ENCODE data around the gene CDH4. TPM values are rescaled to one million over a fixed set of nuclear protein-coding genes. Genes with fewer than 3 reads are reported as not detected.

The CDH4 gene
- total RNA-seq, 2 experiments from 2014 or later, result not detected

DNA sequence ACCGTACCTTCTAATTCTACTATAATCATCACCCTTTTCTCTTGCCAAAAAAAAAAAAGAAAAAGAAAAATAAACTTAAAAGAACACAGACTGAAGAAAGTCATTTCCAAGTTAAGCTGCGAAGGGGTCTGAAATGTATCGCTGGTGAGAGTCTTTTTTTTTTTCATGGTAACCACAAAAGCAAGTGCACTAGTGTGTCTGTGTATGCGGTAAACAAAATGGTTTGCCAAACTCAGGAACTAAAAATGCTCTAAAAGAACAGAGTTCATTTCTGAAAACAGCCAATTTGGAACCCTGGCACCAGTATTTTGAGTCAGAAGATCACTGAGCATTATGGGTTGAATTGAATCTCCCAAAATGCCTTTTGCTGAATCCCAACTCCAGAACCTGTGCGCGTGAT lies 46.6 kb downstream of the CDH4 start:
- H3K4me1 ChIP-seq (ENCODE audit: insufficient read depth, low read length, poor library complexity, severe bottlenecking), result no peaks in the 10 kb centered on the region
- ChIA-PET POLR2A (no interaction called here), CTCF (ENCODE audit: unreplicated experiment) (no interaction called here)
- H3K4me2 ChIP-seq (ENCODE audit: low read length), result no peak overlapping the region
- TF ChIP-seq EZH2phosphoT487 (IDR thresholded peaks at IDR 0.05; ENCODE audit: borderline replicate concordance, low read depth, low read length), result no peak
- TF ChIP-seq, protein P1, sequence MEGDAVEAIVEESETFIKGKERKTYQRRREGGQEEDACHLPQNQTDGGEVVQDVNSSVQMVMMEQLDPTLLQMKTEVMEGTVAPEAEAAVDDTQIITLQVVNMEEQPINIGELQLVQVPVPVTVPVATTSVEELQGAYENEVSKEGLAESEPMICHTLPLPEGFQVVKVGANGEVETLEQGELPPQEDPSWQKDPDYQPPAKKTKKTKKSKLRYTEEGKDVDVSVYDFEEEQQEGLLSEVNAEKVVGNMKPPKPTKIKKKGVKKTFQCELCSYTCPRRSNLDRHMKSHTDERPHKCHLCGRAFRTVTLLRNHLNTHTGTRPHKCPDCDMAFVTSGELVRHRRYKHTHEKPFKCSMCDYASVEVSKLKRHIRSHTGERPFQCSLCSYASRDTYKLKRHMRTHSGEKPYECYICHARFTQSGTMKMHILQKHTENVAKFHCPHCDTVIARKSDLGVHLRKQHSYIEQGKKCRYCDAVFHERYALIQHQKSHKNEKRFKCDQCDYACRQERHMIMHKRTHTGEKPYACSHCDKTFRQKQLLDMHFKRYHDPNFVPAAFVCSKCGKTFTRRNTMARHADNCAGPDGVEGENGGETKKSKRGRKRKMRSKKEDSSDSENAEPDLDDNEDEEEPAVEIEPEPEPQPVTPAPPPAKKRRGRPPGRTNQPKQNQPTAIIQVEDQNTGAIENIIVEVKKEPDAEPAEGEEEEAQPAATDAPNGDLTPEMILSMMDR (conservative IDR thresholded peaks at IDR 0.05; ENCODE audit: low read length), result no peak
- H3K27ac ChIP-seq (ENCODE audit: low read depth, low read length, poor library complexity, severe bottlenecking), result no peak overlapping the region
- intact Hi-C loops (cut with micrococcal nuclease; ENCODE audit: unreplicated experiment), result no loop called here
- H3K79me2 ChIP-seq (ENCODE audit: insufficient read depth, low read depth, low read length), result no peaks in the 10 kb centered on the region
- no peaks in the 10 kb centered on the region for H3K9me2 ChIP-seq (ENCODE audit: insufficient read depth, low read length)
- no peaks in the 10 kb centered on the region for H4K20me1 ChIP-seq (ENCODE audit: insufficient read depth, low read length)
- DNase-seq (ENCODE audit: low spot score), result no peak
- no TSS peak for BruUV-seq (replicated peaks)
- no peak overlapping the region for H2AFZ ChIP-seq (ENCODE audit: low read length)
- no peaks in the 10 kb centered on the region for H3K36me3 ChIP-seq (ENCODE audit: insufficient read depth, low read length)
- H3K9me3 ChIP-seq (ENCODE audit: low read length), result no peaks in the 10 kb centered on the region
- H3K4me3 ChIP-seq (ENCODE audit: low read depth, low read length, poor library complexity, severe bottlenecking), result no peak overlapping the region

GRCh38 chr20:61299104-61299503 lies 47.0 kb downstream of the CDH4 start:
- TF ChIP-seq, protein P1 (conservative IDR thresholded peaks at IDR 0.05; ENCODE audit: low read length), result no peak
- no peak for TF ChIP-seq EZH2phosphoT487 (IDR thresholded peaks at IDR 0.05; ENCODE audit: borderline replicate concordance, low read depth, low read length)
- ChIA-PET POLR2A (no interaction called here), CTCF (ENCODE audit: unreplicated experiment) (no interaction called here)
- BruUV-seq (replicated peaks), result no TSS peak
- no peaks in the 10 kb centered on the region for H3K9me3 ChIP-seq (ENCODE audit: low read length)
- H3K4me3 ChIP-seq (ENCODE audit: low read depth, low read length, poor library complexity, severe bottlenecking), result no peak overlapping the region
- H4K20me1 ChIP-seq (ENCODE audit: insufficient read depth, low read length), result no peaks in the 10 kb centered on the region
- no peak overlapping the region for H2AFZ ChIP-seq (ENCODE audit: low read length)
- no peak overlapping the region for H3K4me2 ChIP-seq (ENCODE audit: low read length)
- no peak overlapping the region for H3K27ac ChIP-seq (ENCODE audit: low read depth, low read length, poor library complexity, severe bottlenecking)
- no peaks in the 10 kb centered on the region for H3K9me2 ChIP-seq (ENCODE audit: insufficient read depth, low read length)
- H3K79me2 ChIP-seq (ENCODE audit: insufficient read depth, low read depth, low read length), result no peaks in the 10 kb centered on the region
- intact Hi-C loops (cut with micrococcal nuclease; ENCODE audit: unreplicated experiment), result no loop called here
- no peaks in the 10 kb centered on the region for H3K36me3 ChIP-seq (ENCODE audit: insufficient read depth, low read length)
- DNase-seq (ENCODE audit: low spot score), result no peak
- H3K4me1 ChIP-seq (ENCODE audit: insufficient read depth, low read length, poor library complexity, severe bottlenecking), result no peaks in the 10 kb centered on the region

DNA sequence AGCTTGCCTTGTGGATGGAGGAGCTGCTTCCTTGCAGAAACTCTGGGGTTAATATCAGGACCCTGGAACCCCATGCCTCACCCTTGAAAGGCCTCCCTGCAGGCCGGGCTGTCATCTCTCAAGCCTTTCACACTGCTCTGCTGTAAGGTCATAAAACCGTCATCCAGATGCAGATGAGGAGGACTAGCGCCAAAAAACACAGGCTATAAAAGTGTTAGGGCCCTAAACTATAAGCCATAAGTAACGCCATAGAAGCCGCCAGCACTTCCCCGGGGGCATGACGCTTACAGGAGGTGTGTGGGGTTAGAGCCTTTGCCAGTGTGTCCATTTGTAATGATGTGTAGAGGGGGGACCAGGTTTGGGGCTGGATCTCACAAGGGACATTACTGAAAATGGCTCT lies 47.6 kb downstream of the CDH4 start:
- ChIA-PET CTCF (ENCODE audit: unreplicated experiment) (no interaction called here), POLR2A (no interaction called here)
- no TSS peak for BruUV-seq (replicated peaks)
- no peak overlapping the region for H3K4me2 ChIP-seq (ENCODE audit: low read length)
- H3K9me2 ChIP-seq (ENCODE audit: insufficient read depth, low read length), result no peaks in the 10 kb centered on the region
- no peaks in the 10 kb centered on the region for H4K20me1 ChIP-seq (ENCODE audit: insufficient read depth, low read length)
- no peaks in the 10 kb centered on the region for H3K4me1 ChIP-seq (ENCODE audit: insufficient read depth, low read length, poor library complexity, severe bottlenecking)
- intact Hi-C loops (cut with micrococcal nuclease; ENCODE audit: unreplicated experiment), result no loop called here
- no peak overlapping the region for H3K27ac ChIP-seq (ENCODE audit: low read depth, low read length, poor library complexity, severe bottlenecking)
- no peak for DNase-seq (ENCODE audit: low spot score)
- no peak overlapping the region for H3K4me3 ChIP-seq (ENCODE audit: low read depth, low read length, poor library complexity, severe bottlenecking)
- no peaks in the 10 kb centered on the region for H3K36me3 ChIP-seq (ENCODE audit: insufficient read depth, low read length)
- H3K9me3 ChIP-seq (ENCODE audit: low read length), result no peaks in the 10 kb centered on the region
- no peaks in the 10 kb centered on the region for H3K79me2 ChIP-seq (ENCODE audit: insufficient read depth, low read depth, low read length)
- no peak overlapping the region for H2AFZ ChIP-seq (ENCODE audit: low read length)
- no peak for TF ChIP-seq EZH2phosphoT487 (IDR thresholded peaks at IDR 0.05; ENCODE audit: borderline replicate concordance, low read depth, low read length)
- TF ChIP-seq, protein P1 (conservative IDR thresholded peaks at IDR 0.05; ENCODE audit: low read length), result no peak

All from OCI-LY7 (cell line).